ENCODE results near the gene MYL12A.

GRCh38 chr18:3269914-3270299 is 22.3 kb downstream of the MYL12A start:
- no peak for TF ChIP-seq CTCF (conservative IDR thresholded peaks at IDR 0.05; ENCODE audit: low read depth, low read length)
- TF ChIP-seq EZH2phosphoT487 (IDR thresholded peaks at IDR 0.05; ENCODE audit: borderline replicate concordance, low read length): no peak
